GM23338 (cell line): Measurements from ENCODE around the gene TRAPPC2. TPM values are rescaled to one million over a fixed set of nuclear protein-coding genes. Genes with fewer than 3 reads are reported as not detected.

Experiments used
- ATAC-seq: fragments of 200-7000 bp; cut with Tn5 transposase; 3 replicates; pipeline ENCODE4 v1.9.1; 2020
- DNase-seq: peaks from one replicate; pipeline ENCODE4 v3.0.0-alpha.2; 2015; ENCODE audit warnings: low spot score
- H2AFZ ChIP-seq: fragments of 200-600 bp; sonication (generic); 2 replicates; pipeline ENCODE4 v1.8.0; 2016; ENCODE audit warnings: antibody characterized with exemption, mild to moderate bottlenecking, moderate library complexity
- H3F3A ChIP-seq: fragments of 200-600 bp; sonication (generic); replicated peaks from 2 replicates; pipeline ENCODE4 v1.8.0; 2017; ENCODE audit warnings: antibody characterized with exemption, mixed run types, low read depth
- H3K27ac ChIP-seq: fragments of 200-600 bp; sonication (generic); 2 replicates; pipeline ENCODE4 v1.6.1; 2016; ENCODE audit warnings: low read depth
- H3K27me3 ChIP-seq: fragments of 200-600 bp; sonication (generic); 2 replicates; pipeline ENCODE4 v1.8.0; 2016; ENCODE audit warnings: mild to moderate bottlenecking, mixed run types, moderate library complexity; ENCODE audit not compliant: insufficient read depth
- H3K36me3 ChIP-seq: fragments of 200-600 bp; sonication (generic); 2 replicates; pipeline ENCODE4 v1.8.0; 2016; ENCODE audit warnings: mild to moderate bottlenecking; ENCODE audit not compliant: insufficient read depth
- H3K4me1 ChIP-seq: fragments of 200-600 bp; sonication (generic); 2 replicates; pipeline ENCODE4 v1.8.0; 2016; ENCODE audit warnings: mild to moderate bottlenecking, moderate library complexity; ENCODE audit not compliant: insufficient read depth
- H3K4me2 ChIP-seq: fragments of 200-600 bp; sonication (generic); 2 replicates; pipeline ENCODE4 v1.7.1; 2017; ENCODE audit warnings: mixed run types
- H3K4me3 ChIP-seq: fragments of 200-600 bp; sonication (generic); 2 replicates; pipeline ENCODE4 v1.6.1; 2016; ENCODE audit warnings: mixed run types
- H3K79me2 ChIP-seq: fragments of 200-600 bp; sonication (generic); replicated peaks from 2 replicates; pipeline ENCODE4 v1.8.0; 2017; ENCODE audit warnings: mild to moderate bottlenecking; ENCODE audit not compliant: insufficient read depth
- H3K9me2 ChIP-seq: fragments of 200-600 bp; sonication (generic); 2 replicates; pipeline ENCODE4 v1.8.0; 2017; ENCODE audit not compliant: insufficient read depth
- H4K20me1 ChIP-seq: fragments of 200-600 bp; sonication (generic); replicated peaks from 2 replicates; pipeline ENCODE4 v1.8.0; 2017; ENCODE audit warnings: mild to moderate bottlenecking; ENCODE audit not compliant: insufficient read depth
- H3K27ac Mint-ChIP-seq: 2 replicates; pipeline ENCODE4 v1.8.0; 2020; ENCODE audit warnings: inconsistent platforms, mild to moderate bottlenecking, moderate library complexity, mixed read lengths
- H3K27me3 Mint-ChIP-seq: 3 replicates; pipeline ENCODE4 v1.8.0; 2022; ENCODE audit warnings: low read depth, mild to moderate bottlenecking, moderate library complexity, mixed read lengths, inconsistent platforms; ENCODE audit not compliant: insufficient read depth, poor library complexity
- H3K36me3 Mint-ChIP-seq: 3 replicates; pipeline ENCODE4 v1.8.0; 2021; ENCODE audit warnings: low read depth, mild to moderate bottlenecking, inconsistent platforms, moderate library complexity, mixed read lengths
- H3K4me1 Mint-ChIP-seq: 3 replicates; pipeline ENCODE4 v1.8.0; 2020; ENCODE audit warnings: mild to moderate bottlenecking, inconsistent platforms, mixed read lengths
- H3K4me3 Mint-ChIP-seq: 3 replicates; pipeline ENCODE4 v1.8.0; 2021; ENCODE audit warnings: moderate library complexity, mild to moderate bottlenecking, inconsistent platforms, mixed read lengths
- H3K9me3 Mint-ChIP-seq: 3 replicates; pipeline ENCODE4 v1.8.0; 2020; ENCODE audit warnings: moderate library complexity, mild to moderate bottlenecking, inconsistent platforms, mixed read lengths
- CREB1 ChIP-seq: fragments of 250-450 bp; sonication (Bioruptor Pico); IDR thresholded peaks from 2 replicates; pipeline ENCODE4 v1.5.0; 2020; ENCODE audit warnings: low read depth, mild to moderate bottlenecking, moderate library complexity
- EZH2 ChIP-seq: fragments of 200-600 bp; sonication (generic); IDR thresholded peaks from one replicate; pipeline ENCODE4 v1.8.0; 2017; ENCODE audit warnings: antibody characterized with exemption, mild to moderate bottlenecking, low read depth; ENCODE audit not compliant: unreplicated experiment
- EZH2phosphoT487 ChIP-seq: fragments of 200-600 bp; sonication (generic); IDR thresholded peaks from one replicate; pipeline ENCODE4 v1.8.1; 2018; ENCODE audit warnings: antibody characterized with exemption; ENCODE audit not compliant: unreplicated experiment
- JUNB ChIP-seq: IDR thresholded peaks from one replicate; pipeline ENCODE4 v1.6.1; 2016; ENCODE audit warnings: antibody characterized with exemption; ENCODE audit not compliant: unreplicated experiment
- NANOG ChIP-seq: IDR thresholded peaks from 2 replicates; pipeline ENCODE4 v1.6.1; 2016; ENCODE audit warnings: antibody characterized with exemption, borderline replicate concordance
- POLR2AphosphoS5 ChIP-seq: IDR thresholded peaks from 2 replicates; pipeline ENCODE4 v1.6.1; 2016; ENCODE audit warnings: antibody characterized with exemption, low read depth
- STAT1 ChIP-seq: IDR thresholded peaks from one replicate; pipeline ENCODE4 v1.6.1; 2016; ENCODE audit warnings: antibody characterized with exemption; ENCODE audit not compliant: unreplicated experiment
- ZNF114 ChIP-seq: fragments of 250-450 bp; sonication (Bioruptor Pico); IDR thresholded peaks from 2 replicates; pipeline ENCODE4 v1.5.0; 2020; ENCODE audit warnings: mild to moderate bottlenecking, moderate library complexity
- ZNF331 ChIP-seq: fragments of 250-450 bp; sonication (Bioruptor Pico); IDR thresholded peaks from 2 replicates; pipeline ENCODE4 v1.5.0; 2020; ENCODE audit warnings: low read depth, mild to moderate bottlenecking, moderate library complexity
- polyA plus RNA-seq: library from polyadenylated mRNA; unstranded; fragments of >200 nt; fragmentation: Nextera tagmentation; extraction: Ambion mirVana; gene quantifications from 2 replicates; pipeline ENCODE4 v1.2.1, GENCODE V29; 2016
- total RNA-seq: library from RNA; depleted of rRNA; stranded (reverse); fragments of >200 nt; shearing (Covaris generic); gene quantifications from 2 replicates; pipeline ENCODE4 v1.2.3, GENCODE V29; 2014
- TF ChIP-seq, protein P1 (sequence below): fragments of 250-450 bp; sonication (Bioruptor Pico); IDR thresholded peaks from 2 replicates; pipeline ENCODE4 v1.5.0; 2020; ENCODE audit warnings: mild to moderate bottlenecking, moderate library complexity
- TF ChIP-seq, protein P2 (sequence below): IDR thresholded peaks from one replicate; pipeline ENCODE4 v1.6.1; 2018; ENCODE audit warnings: antibody characterized with exemption; ENCODE audit not compliant: unreplicated experiment
- TF ChIP-seq, protein P3 (sequence below), 2 experiments: fragments of 200-600 bp in 1 of 2; sonication (generic) in 1 of 2; conservative IDR thresholded peaks; 2 replicates each; pipeline versions ENCODE4 v1.5.1 to v1.6.1; 2016 to 2017; ENCODE audit warnings: antibody characterized with exemption in 2 of 2, low read depth in 2 of 2, mild to moderate bottlenecking in 2 of 2, moderate library complexity in 1 of 2

TRAPPC2 gene
- total and polyA plus RNA-seq, 2 experiments from 2014 or later: 11.7 to 14.6 TPM

DNA sequence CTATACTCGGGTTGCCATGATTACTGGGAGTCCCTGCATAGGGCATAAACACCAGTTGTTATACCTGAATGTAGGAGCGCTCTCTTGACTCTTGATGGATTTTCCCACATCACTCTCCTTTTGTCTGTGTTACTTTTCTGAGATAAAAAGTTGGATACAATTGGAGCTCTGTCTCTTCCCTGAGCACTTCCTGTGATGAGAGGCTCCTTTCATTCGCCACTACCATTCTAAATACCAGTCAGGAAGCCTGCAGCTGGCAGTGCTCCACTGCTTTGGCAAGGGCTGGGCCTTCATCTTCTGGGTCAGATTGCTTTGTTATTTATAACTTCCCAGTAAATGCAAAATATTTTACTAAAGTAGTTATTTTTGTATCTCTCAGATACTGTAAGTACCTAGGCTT is 67.6 kb downstream of the TRAPPC2 start:
- Histone ChIP-seq H3K4me2 (no peak overlapping the region), H3K27me3 (no peaks in the 10 kb centered on the region), H3K79me2 (no peaks in the 10 kb centered on the region), H3K4me1 (no peaks in the 10 kb centered on the region), H3K9me2 (no peaks in the 10 kb centered on the region), H4K20me1 (no peaks in the 10 kb centered on the region), H3K36me3 (no peaks in the 10 kb centered on the region), H2AFZ (no peak overlapping the region), H3F3A (no peaks in the 10 kb centered on the region), H3K27ac (no peak overlapping the region), H3K4me3 (no peak overlapping the region)
- no peak for TF ChIP-seq JUNB
- TF ChIP-seq, protein P1, sequence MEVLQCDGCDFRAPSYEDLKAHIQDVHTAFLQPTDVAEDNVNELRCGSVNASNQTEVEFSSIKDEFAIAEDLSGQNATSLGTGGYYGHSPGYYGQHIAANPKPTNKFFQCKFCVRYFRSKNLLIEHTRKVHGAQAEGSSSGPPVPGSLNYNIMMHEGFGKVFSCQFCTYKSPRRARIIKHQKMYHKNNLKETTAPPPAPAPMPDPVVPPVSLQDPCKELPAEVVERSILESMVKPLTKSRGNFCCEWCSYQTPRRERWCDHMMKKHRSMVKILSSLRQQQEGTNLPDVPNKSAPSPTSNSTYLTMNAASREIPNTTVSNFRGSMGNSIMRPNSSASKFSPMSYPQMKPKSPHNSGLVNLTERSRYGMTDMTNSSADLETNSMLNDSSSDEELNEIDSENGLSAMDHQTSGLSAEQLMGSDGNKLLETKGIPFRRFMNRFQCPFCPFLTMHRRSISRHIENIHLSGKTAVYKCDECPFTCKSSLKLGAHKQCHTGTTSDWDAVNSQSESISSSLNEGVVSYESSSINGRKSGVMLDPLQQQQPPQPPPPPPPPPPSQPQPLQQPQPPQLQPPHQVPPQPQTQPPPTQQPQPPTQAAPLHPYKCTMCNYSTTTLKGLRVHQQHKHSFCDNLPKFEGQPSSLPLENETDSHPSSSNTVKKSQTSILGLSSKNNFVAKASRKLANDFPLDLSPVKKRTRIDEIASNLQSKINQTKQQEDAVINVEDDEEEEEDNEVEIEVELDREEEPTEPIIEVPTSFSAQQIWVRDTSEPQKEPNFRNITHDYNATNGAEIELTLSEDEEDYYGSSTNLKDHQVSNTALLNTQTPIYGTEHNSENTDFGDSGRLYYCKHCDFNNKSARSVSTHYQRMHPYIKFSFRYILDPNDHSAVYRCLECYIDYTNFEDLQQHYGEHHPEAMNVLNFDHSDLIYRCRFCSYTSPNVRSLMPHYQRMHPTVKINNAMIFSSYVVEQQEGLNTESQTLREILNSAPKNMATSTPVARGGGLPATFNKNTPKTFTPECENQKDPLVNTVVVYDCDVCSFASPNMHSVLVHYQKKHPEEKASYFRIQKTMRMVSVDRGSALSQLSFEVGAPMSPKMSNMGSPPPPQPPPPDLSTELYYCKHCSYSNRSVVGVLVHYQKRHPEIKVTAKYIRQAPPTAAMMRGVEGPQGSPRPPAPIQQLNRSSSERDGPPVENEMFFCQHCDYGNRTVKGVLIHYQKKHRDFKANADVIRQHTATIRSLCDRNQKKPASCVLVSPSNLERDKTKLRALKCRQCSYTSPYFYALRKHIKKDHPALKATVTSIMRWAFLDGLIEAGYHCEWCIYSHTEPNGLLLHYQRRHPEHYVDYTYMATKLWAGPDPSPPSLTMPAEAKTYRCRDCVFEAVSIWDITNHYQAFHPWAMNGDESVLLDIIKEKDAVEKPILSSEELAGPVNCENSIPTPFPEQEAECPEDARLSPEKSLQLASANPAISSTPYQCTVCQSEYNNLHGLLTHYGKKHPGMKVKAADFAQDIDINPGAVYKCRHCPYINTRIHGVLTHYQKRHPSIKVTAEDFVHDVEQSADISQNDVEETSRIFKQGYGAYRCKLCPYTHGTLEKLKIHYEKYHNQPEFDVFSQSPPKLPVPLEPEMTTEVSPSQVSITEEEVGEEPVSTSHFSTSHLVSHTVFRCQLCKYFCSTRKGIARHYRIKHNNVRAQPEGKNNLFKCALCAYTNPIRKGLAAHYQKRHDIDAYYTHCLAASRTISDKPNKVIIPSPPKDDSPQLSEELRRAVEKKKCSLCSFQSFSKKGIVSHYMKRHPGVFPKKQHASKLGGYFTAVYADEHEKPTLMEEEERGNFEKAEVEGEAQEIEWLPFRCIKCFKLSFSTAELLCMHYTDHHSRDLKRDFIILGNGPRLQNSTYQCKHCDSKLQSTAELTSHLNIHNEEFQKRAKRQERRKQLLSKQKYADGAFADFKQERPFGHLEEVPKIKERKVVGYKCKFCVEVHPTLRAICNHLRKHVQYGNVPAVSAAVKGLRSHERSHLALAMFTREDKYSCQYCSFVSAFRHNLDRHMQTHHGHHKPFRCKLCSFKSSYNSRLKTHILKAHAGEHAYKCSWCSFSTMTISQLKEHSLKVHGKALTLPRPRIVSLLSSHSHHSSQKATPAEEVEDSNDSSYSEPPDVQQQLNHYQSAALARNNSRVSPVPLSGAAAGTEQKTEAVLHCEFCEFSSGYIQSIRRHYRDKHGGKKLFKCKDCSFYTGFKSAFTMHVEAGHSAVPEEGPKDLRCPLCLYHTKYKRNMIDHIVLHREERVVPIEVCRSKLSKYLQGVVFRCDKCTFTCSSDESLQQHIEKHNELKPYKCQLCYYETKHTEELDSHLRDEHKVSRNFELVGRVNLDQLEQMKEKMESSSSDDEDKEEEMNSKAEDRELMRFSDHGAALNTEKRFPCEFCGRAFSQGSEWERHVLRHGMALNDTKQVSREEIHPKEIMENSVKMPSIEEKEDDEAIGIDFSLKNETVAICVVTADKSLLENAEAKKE (CRISPR knock-in tag): no peak
- TF ChIP-seq CREB1 (CRISPR knock-in tag): no peak
- TF ChIP-seq EZH2: no peak
- TF ChIP-seq STAT1: no peak
- TF ChIP-seq, protein P2, sequence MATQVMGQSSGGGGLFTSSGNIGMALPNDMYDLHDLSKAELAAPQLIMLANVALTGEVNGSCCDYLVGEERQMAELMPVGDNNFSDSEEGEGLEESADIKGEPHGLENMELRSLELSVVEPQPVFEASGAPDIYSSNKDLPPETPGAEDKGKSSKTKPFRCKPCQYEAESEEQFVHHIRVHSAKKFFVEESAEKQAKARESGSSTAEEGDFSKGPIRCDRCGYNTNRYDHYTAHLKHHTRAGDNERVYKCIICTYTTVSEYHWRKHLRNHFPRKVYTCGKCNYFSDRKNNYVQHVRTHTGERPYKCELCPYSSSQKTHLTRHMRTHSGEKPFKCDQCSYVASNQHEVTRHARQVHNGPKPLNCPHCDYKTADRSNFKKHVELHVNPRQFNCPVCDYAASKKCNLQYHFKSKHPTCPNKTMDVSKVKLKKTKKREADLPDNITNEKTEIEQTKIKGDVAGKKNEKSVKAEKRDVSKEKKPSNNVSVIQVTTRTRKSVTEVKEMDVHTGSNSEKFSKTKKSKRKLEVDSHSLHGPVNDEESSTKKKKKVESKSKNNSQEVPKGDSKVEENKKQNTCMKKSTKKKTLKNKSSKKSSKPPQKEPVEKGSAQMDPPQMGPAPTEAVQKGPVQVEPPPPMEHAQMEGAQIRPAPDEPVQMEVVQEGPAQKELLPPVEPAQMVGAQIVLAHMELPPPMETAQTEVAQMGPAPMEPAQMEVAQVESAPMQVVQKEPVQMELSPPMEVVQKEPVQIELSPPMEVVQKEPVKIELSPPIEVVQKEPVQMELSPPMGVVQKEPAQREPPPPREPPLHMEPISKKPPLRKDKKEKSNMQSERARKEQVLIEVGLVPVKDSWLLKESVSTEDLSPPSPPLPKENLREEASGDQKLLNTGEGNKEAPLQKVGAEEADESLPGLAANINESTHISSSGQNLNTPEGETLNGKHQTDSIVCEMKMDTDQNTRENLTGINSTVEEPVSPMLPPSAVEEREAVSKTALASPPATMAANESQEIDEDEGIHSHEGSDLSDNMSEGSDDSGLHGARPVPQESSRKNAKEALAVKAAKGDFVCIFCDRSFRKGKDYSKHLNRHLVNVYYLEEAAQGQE: no peak
- no peak for TF ChIP-seq ZNF114 (CRISPR knock-in tag)
- TF ChIP-seq ZNF331: no peak
- TF ChIP-seq EZH2phosphoT487: no peak
- no peak for TF ChIP-seq POLR2AphosphoS5
- no peak for TF ChIP-seq NANOG
- TF ChIP-seq, protein P3, sequence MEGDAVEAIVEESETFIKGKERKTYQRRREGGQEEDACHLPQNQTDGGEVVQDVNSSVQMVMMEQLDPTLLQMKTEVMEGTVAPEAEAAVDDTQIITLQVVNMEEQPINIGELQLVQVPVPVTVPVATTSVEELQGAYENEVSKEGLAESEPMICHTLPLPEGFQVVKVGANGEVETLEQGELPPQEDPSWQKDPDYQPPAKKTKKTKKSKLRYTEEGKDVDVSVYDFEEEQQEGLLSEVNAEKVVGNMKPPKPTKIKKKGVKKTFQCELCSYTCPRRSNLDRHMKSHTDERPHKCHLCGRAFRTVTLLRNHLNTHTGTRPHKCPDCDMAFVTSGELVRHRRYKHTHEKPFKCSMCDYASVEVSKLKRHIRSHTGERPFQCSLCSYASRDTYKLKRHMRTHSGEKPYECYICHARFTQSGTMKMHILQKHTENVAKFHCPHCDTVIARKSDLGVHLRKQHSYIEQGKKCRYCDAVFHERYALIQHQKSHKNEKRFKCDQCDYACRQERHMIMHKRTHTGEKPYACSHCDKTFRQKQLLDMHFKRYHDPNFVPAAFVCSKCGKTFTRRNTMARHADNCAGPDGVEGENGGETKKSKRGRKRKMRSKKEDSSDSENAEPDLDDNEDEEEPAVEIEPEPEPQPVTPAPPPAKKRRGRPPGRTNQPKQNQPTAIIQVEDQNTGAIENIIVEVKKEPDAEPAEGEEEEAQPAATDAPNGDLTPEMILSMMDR (conservative IDR thresholded peaks at IDR 0.05; ENCODE audit: low read depth in 2 of 2): no peak
- DNase-seq (no peak), ATAC-seq (no peak)
- no peaks in the 10 kb centered on the region for H3K9me3 Mint-ChIP-seq
- no peak overlapping the region for H3K4me3 Mint-ChIP-seq
- no peaks in the 10 kb centered on the region for H3K4me1 Mint-ChIP-seq
- peaks cover 16% of the 10 kb centered on the region; the same call in 2 of the 3 replicates for H3K36me3 Mint-ChIP-seq
- no peak overlapping the region for H3K27ac Mint-ChIP-seq
- no peaks in the 10 kb centered on the region for H3K27me3 Mint-ChIP-seq
